ENCODE data around the gene LPIN1. TPM values are rescaled to one million over a fixed set of nuclear protein-coding genes. Genes with fewer than 3 reads are reported as not detected.
A peak's percentile ranks its signal among the peaks of the same experiment; 100 is the strongest.

The LPIN1 gene
- total RNA-seq, 3 donors from 2014 or later: 78.6 to 106 (median 82.6) TPM

DNA sequence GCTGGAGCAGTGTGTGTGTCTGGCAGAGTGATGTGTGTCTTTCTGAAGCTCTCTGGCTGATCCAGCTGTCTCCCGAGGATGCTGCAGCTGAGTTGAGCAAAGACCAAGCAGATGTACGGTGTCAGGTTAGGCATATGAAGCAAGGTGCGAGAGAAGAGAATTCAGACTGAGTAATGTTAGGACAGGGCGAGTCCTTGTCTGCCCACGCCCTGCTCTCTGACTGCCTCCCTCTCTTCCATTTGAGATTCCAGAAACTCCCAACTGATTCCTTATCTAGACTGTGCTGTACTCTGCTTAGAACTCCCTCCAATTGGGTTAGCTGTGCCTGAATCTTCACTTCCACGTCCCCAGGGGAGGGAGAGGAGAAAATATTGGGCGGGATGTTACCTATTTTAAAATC, 25.7 kb upstream of the LPIN1 start:
- intact Hi-C loops (cut with DNase I; ENCODE audit: low total_unique reads): no loop called here
- Histone ChIP-seq H3K4me3 (no peak overlapping the region), H3K27me3 (no peaks in the 10 kb centered on the region), H3K27ac (no peak overlapping the region), H3K9me3 (no peaks in the 10 kb centered on the region), H3K36me3 (no peaks in the 10 kb centered on the region), H3K4me1 (no peaks in the 10 kb centered on the region)
- no peak for DNase-seq (ENCODE audit: low spot score in 2 of 2)
- TF ChIP-seq CTCF (IDR thresholded peaks at IDR 0.05) (no peak), POLR2AphosphoS5 (IDR thresholded peaks at IDR 0.05) (no peak)

GRCh38 chr2:11722292-11723060, 24.0 kb upstream of the LPIN1 start:
- Histone ChIP-seq H3K4me1 (no peaks in the 10 kb centered on the region), H3K27ac (no peak overlapping the region), H3K9me3 (no peaks in the 10 kb centered on the region), H3K36me3 (no peaks in the 10 kb centered on the region), H3K4me3 (no peak overlapping the region), H3K27me3 (no peaks in the 10 kb centered on the region)
- no peak for DNase-seq (ENCODE audit: low spot score in 2 of 2)
- intact Hi-C loops (cut with DNase I; ENCODE audit: low total_unique reads): no loop called here
- TF ChIP-seq POLR2AphosphoS5 (IDR thresholded peaks at IDR 0.05) (no peak), POLR2A (IDR thresholded peaks at IDR 0.05) (no peak), CTCF (IDR thresholded peaks at IDR 0.05) (no peak)

- Histone ChIP-seq H3K36me3 (no peaks in the 10 kb centered on the region), H3K27ac (no peak overlapping the region)
- TF ChIP-seq POLR2A (IDR thresholded peaks at IDR 0.05) (no peak), CTCF (IDR thresholded peaks at IDR 0.05) (no peak), POLR2AphosphoS5 (IDR thresholded peaks at IDR 0.05) (no peak)
Observed at GRCh38 chr2:11723061-11723371, 23.4 kb upstream of the LPIN1 start.

GRCh38 chr2:11724151-11724550, 22.3 kb upstream of the LPIN1 start:
- TF ChIP-seq CTCF (IDR thresholded peaks at IDR 0.05) (no peak), POLR2AphosphoS5 (IDR thresholded peaks at IDR 0.05) (no peak), POLR2A (IDR thresholded peaks at IDR 0.05) (no peak)

More at GRCh38 chr2:11723061-11723371, 23.4 kb upstream of the LPIN1 start:
- H3K4me3 ChIP-seq: no peak overlapping the region
- H3K9me3 ChIP-seq: no peaks in the 10 kb centered on the region
- no peaks in the 10 kb centered on the region for H3K27me3 ChIP-seq
- intact Hi-C loops (cut with DNase I; ENCODE audit: low total_unique reads): no loop called here
- no peak for DNase-seq (ENCODE audit: low spot score in 2 of 2)
- H3K4me1 ChIP-seq: no peaks in the 10 kb centered on the region

GRCh38 chr2:11726384-11726783, 20.0 kb upstream of the LPIN1 start:
- peak; percentile 64 to 77 for DNase-seq (ENCODE audit: low spot score in 2 of 2)
- Histone ChIP-seq H3K27me3 (no peaks in the 10 kb centered on the region), H3K27ac (peak overlapping the region; percentile 68 to 70), H3K4me3 (peak overlapping the region in 1 of 3 donors; percentile 36), H3K9me3 (no peaks in the 10 kb centered on the region), H3K4me1 (no peaks in the 10 kb centered on the region), H3K36me3 (no peaks in the 10 kb centered on the region)
- TF ChIP-seq POLR2AphosphoS5 (IDR thresholded peaks at IDR 0.05) (no peak), POLR2A (IDR thresholded peaks at IDR 0.05) (no peak)
- intact Hi-C loops (cut with DNase I; ENCODE audit: low total_unique reads): no loop called here

More at GRCh38 chr2:11724151-11724550, 22.3 kb upstream of the LPIN1 start:
- H3K9me3 ChIP-seq: no peaks in the 10 kb centered on the region
- no peaks in the 10 kb centered on the region for H3K36me3 ChIP-seq
- H3K4me1 ChIP-seq: no peaks in the 10 kb centered on the region
- no peak overlapping the region for H3K27ac ChIP-seq
- intact Hi-C loops (cut with DNase I; ENCODE audit: low total_unique reads): no loop called here
- no peak overlapping the region for H3K4me3 ChIP-seq
- no peak for DNase-seq (ENCODE audit: low spot score in 2 of 2)
- H3K27me3 ChIP-seq: no peaks in the 10 kb centered on the region

Data from breast epithelium (tissue), 4 donors.